Measurements from ENCODE around the gene SLC25A10. TPM values are rescaled to one million over a fixed set of nuclear protein-coding genes. Genes with fewer than 3 reads are reported as not detected.

The SLC25A10 gene
- polyA plus RNA-seq, 1 donor: 13.0 TPM

DNA sequence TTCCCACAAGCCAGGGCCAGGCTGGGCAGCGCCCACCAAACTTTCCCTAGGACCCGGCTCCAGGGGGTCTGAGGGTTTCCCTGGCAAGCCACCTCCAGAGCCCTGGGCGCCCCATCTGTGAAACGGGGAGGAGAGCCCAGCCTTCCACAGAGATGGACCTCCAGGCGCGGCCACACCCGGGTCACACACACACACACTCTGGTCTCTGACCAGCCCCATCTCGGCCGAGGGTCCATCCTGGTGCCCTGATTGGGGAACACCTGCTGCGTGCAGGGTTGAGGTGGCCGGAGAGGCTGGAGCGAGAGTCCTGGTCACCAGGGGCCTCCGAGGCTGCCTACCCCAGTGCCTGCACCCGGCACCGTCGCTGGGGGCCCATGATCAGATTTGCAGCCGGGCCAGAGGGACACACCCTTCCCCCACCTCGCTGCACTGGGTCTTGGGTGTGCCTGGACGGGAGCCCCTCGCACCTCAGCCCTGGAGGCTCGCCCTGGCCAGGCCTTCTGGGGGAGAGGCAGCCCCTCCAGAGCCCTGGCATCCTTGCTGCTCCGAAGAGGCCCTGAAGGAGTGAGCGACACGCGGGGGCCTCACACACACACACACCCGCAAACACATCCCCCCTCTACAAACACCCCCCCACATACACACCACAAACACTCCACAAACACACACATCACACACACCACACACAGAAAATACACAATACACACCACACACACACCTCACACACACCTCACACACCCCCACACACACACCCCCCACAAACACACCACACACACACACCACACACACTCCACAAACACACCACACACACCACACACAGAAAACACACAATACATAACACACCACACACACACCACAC lies 29.7 kb downstream of the SLC25A10 start:
- DNase-seq: no peak

Other genes starting within 250 kb of the SLC25A10 start
- gene ACTG1, start 199.5 kb upstream of the SLC25A10 start, polyA plus RNA-seq (ENCODE audit: insufficient read length): 3,008 TPM
- 1.7 TPM for gene FSCN2, start 183.9 kb upstream of the SLC25A10 start, polyA plus RNA-seq (ENCODE audit: insufficient read length)
- gene FAAP100, start 159.9 kb upstream of the SLC25A10 start, polyA plus RNA-seq (ENCODE audit: insufficient read length): 27.2 TPM
- gene NPLOC4, start 75.2 kb upstream of the SLC25A10 start, polyA plus RNA-seq (ENCODE audit: insufficient read length): 71.8 TPM
- 4.0 TPM for gene TSPAN10, start 75.1 kb upstream of the SLC25A10 start, polyA plus RNA-seq (ENCODE audit: insufficient read length)
- 11.0 TPM for gene PDE6G, start 55.7 kb upstream of the SLC25A10 start, polyA plus RNA-seq (ENCODE audit: insufficient read length)
- 12.7 TPM for gene OXLD1, start 45.7 kb upstream of the SLC25A10 start, polyA plus RNA-seq (ENCODE audit: insufficient read length)
- 15.2 TPM for gene CCDC137, start 45.5 kb upstream of the SLC25A10 start, polyA plus RNA-seq (ENCODE audit: insufficient read length)
- gene ARL16, start 28.5 kb upstream of the SLC25A10 start, polyA plus RNA-seq (ENCODE audit: insufficient read length): 50.2 TPM
- gene HGS, start 28.3 kb upstream of the SLC25A10 start, polyA plus RNA-seq (ENCODE audit: insufficient read length): 96.5 TPM
- 34.1 TPM for gene MRPL12, start 8.9 kb upstream of the SLC25A10 start, polyA plus RNA-seq (ENCODE audit: insufficient read length)
- 9.2 TPM for gene GCGR, start 91.9 kb downstream of the SLC25A10 start, polyA plus RNA-seq (ENCODE audit: insufficient read length)
- 65.0 TPM for gene MCRIP1, start 121.0 kb downstream of the SLC25A10 start, polyA plus RNA-seq (ENCODE audit: insufficient read length)
- 0.22 TPM for gene PPP1R27, start 122.8 kb downstream of the SLC25A10 start, polyA plus RNA-seq (ENCODE audit: insufficient read length)
- 425 TPM for gene P4HB, start 148.3 kb downstream of the SLC25A10 start, polyA plus RNA-seq (ENCODE audit: insufficient read length)
- gene ARHGDIA, start 159.1 kb downstream of the SLC25A10 start, polyA plus RNA-seq (ENCODE audit: insufficient read length): 149 TPM
- 70.2 TPM for gene ALYREF, start 179.3 kb downstream of the SLC25A10 start, polyA plus RNA-seq (ENCODE audit: insufficient read length)
- gene ANAPC11, start 179.4 kb downstream of the SLC25A10 start, polyA plus RNA-seq (ENCODE audit: insufficient read length): 62.1 TPM
- 0.90 TPM for gene NPB, start 190.0 kb downstream of the SLC25A10 start, polyA plus RNA-seq (ENCODE audit: insufficient read length)
- gene PCYT2, start 199.1 kb downstream of the SLC25A10 start, polyA plus RNA-seq (ENCODE audit: insufficient read length): 41.5 TPM
- gene SIRT7, start 205.9 kb downstream of the SLC25A10 start, polyA plus RNA-seq (ENCODE audit: insufficient read length): 15.0 TPM
- 12.1 TPM for gene MAFG, start 215.5 kb downstream of the SLC25A10 start, polyA plus RNA-seq (ENCODE audit: insufficient read length)
- 19.9 TPM for gene PYCR1, start 225.0 kb downstream of the SLC25A10 start, polyA plus RNA-seq (ENCODE audit: insufficient read length)
- gene MYADML2, start 234.9 kb downstream of the SLC25A10 start, polyA plus RNA-seq (ENCODE audit: insufficient read length): 0.18 TPM
- 2.2 TPM for gene NOTUM, start 248.9 kb downstream of the SLC25A10 start, polyA plus RNA-seq (ENCODE audit: insufficient read length)